Endothelial cell of umbilical vein (primary cell): ENCODE measurements around the gene HIVEP1. TPM values are rescaled to one million over a fixed set of nuclear protein-coding genes. Genes with fewer than 3 reads are reported as not detected.

Experiments used
- BruUV-seq: library from RNA; stranded (reverse); fragments of 400-500 nt; replicated peaks from 2 replicates; lab custom pipeline; 2021; lab: Mats Ljungman, UMichigan
- CTCF ChIA-PET: fragments of 300-600, 350-600 bp; sonication (Branson Sonifier 250); formaldehyde crosslinking; loops from one replicate; lab custom pipeline; 2021; ENCODE audit warnings: antibody characterized with exemption, inconsistent platforms; lab: Charles Lee
- POLR2A ChIA-PET: fragments of 300-600, 350-600 bp; sonication (Branson Sonifier 250); formaldehyde crosslinking; loops from one replicate; lab custom pipeline; 2021; ENCODE audit warnings: antibody characterized with exemption, inconsistent platforms; lab: Charles Lee
- DNase-seq: peaks from one replicate; pipeline ENCODE4 v3.0.0-alpha.2; 2011; ENCODE audit warnings: low read depth, low spot score
- FAIRE-seq: peaks from 2 replicates; lab custom pipeline; 2011; peaks lifted over from hg19 to GRCh38; lab: Jason Lieb, UNC
- H2AFZ ChIP-seq: 2 replicates; pipeline ENCODE4 v1.6.0; 2012; ENCODE audit warnings: low read depth, low read length, control low read depth, inconsistent platforms
- H3K27ac ChIP-seq: 2 replicates; pipeline ENCODE4 v1.5.1; 2011; ENCODE audit warnings: low read depth, mild to moderate bottlenecking, control low read depth, low read length, moderate library complexity; ENCODE audit not compliant: insufficient read depth
- H3K27me3 ChIP-seq, 2 experiments: 2 replicates each; pipeline versions ENCODE4 v1.6.0 to v1.6.1; 2011; ENCODE audit warnings: low read length in 2 of 2, mixed read lengths in 1 of 2; ENCODE audit not compliant: control insufficient read depth in 2 of 2, insufficient read depth in 2 of 2
- H3K36me3 ChIP-seq, 2 experiments: 2 replicates in 1 of 2; 3 replicates in 1 of 2; pipeline ENCODE4 v1.5.1; 2011; ENCODE audit warnings: low read length in 2 of 2, mild to moderate bottlenecking in 1 of 2, moderate library complexity in 1 of 2; ENCODE audit not compliant: control insufficient read depth in 2 of 2, insufficient read depth in 2 of 2; ENCODE audit errors: extremely low read depth in 1 of 2
- H3K4me1 ChIP-seq: 3 replicates; pipeline ENCODE4 v1.5.1; 2011; ENCODE audit warnings: mild to moderate bottlenecking, low read length; ENCODE audit not compliant: control insufficient read depth, insufficient read depth; ENCODE audit errors: extremely low read depth
- H3K4me2 ChIP-seq: 2 replicates; pipeline ENCODE4 v1.6.1; 2011; ENCODE audit warnings: low read length, control low read depth, mixed read lengths; ENCODE audit not compliant: insufficient read depth
- H3K4me3 ChIP-seq, 3 experiments: fragments of 200-600 bp in 1 of 3; sonication (generic), shearing (Covaris generic) in 1 of 3; replicated peaks in 1 of 3; 2 replicates each; pipeline ENCODE4 v1.5.1; 2011 to 2016; ENCODE audit warnings: control low read depth in 3 of 3, low read length in 3 of 3, mild to moderate bottlenecking in 2 of 3, inconsistent platforms in 1 of 3, low read depth in 1 of 3, moderate library complexity in 1 of 3; ENCODE audit not compliant: insufficient read depth in 1 of 3
- H3K79me2 ChIP-seq: 2 replicates; pipeline ENCODE4 v1.6.0; 2012; ENCODE audit warnings: low read length, inconsistent platforms; ENCODE audit not compliant: control insufficient read depth, insufficient read depth
- H3K9ac ChIP-seq: replicated peaks from 2 replicates; pipeline ENCODE3; 2011; ENCODE audit warnings: low read length, control low read depth; ENCODE audit not compliant: insufficient read depth; ENCODE audit errors: extremely low read depth
- H3K9me1 ChIP-seq: replicated peaks from 3 replicates; pipeline ENCODE4 v1.6.0; 2011; ENCODE audit warnings: mild to moderate bottlenecking, low read length; ENCODE audit not compliant: control insufficient read depth, insufficient read depth; ENCODE audit errors: extremely low read depth
- H3K9me3 ChIP-seq: replicated peaks from 2 replicates; pipeline ENCODE4 v1.5.1; 2012; ENCODE audit warnings: low read length, inconsistent platforms; ENCODE audit not compliant: control insufficient read depth, insufficient read depth
- H4K20me1 ChIP-seq: replicated peaks from 2 replicates; pipeline ENCODE3; 2011; ENCODE audit warnings: mild to moderate bottlenecking, low read length; ENCODE audit not compliant: control insufficient read depth, insufficient read depth; ENCODE audit errors: extremely low read depth
- EZH2 ChIP-seq: IDR thresholded peaks from 2 replicates; pipeline ENCODE4 v1.6.1; 2012; ENCODE audit warnings: borderline replicate concordance, low read depth, mild to moderate bottlenecking, moderate library complexity, low read length, inconsistent platforms; ENCODE audit not compliant: severe bottlenecking
- FOS ChIP-seq: IDR thresholded peaks from 2 replicates; pipeline ENCODE4 v1.6.1; 2011; ENCODE audit warnings: mild to moderate bottlenecking, low read length, moderate library complexity, borderline replicate concordance; ENCODE audit not compliant: insufficient read depth
- GATA2 ChIP-seq: IDR thresholded peaks from 2 replicates; pipeline ENCODE4 v1.7.0; 2011; ENCODE audit warnings: low read depth, mild to moderate bottlenecking, moderate library complexity, mixed read lengths, low read length; ENCODE audit not compliant: insufficient read length, insufficient read depth
- JUN ChIP-seq: IDR thresholded peaks from 2 replicates; pipeline ENCODE4 v1.6.1; 2011; ENCODE audit warnings: borderline replicate concordance, low read depth; ENCODE audit not compliant: insufficient read length, insufficient read depth
- POLR2AphosphoS5 ChIP-seq: IDR thresholded peaks from 2 replicates; pipeline ENCODE4 v1.6.1; 2012; ENCODE audit warnings: low read depth, mild to moderate bottlenecking, control low read depth, low read length, moderate library complexity; ENCODE audit not compliant: insufficient read depth
- dilution Hi-C: fragments of 300-500 bp; cut with MboI; formaldehyde crosslinking; loops from one replicate; pipeline ENCODE4 v1.15.0; 2019; ENCODE audit warnings: low sequenced_read_pairs; ENCODE audit not compliant: extremely low pct_ligation_motif_present
- intact Hi-C: fragments of 100-400 bp; cut with micrococcal nuclease; formaldehyde crosslinking; loops from one replicate; pipeline ENCODE4 v1.10.0; 2022
- polyA plus RNA-seq, 4 experiments: library from polyadenylated mRNA; depleted of rRNA in 3 of 4; stranded (reverse) in 3 of 4; unstranded in 1 of 4; fragments of >200 nt; gene quantifications; 2 replicates each; pipeline versions ENCODE4 v1.2.1 to v1.2.3, GENCODE V29; 2011 to 2012; ENCODE audit warnings: missing spikeins in 1 of 4
- total RNA-seq: library from RNA; stranded (reverse); gene quantifications from 2 replicates; pipeline ENCODE4 v1.2.3, GENCODE V29; 2021

The HIVEP1 gene
- total and polyA plus RNA-seq, 2 donors (not counting 3 experiments of a cell fraction or from before 2014, with no cell fraction given) = 33.5 to 49.2 TPM

DNA sequence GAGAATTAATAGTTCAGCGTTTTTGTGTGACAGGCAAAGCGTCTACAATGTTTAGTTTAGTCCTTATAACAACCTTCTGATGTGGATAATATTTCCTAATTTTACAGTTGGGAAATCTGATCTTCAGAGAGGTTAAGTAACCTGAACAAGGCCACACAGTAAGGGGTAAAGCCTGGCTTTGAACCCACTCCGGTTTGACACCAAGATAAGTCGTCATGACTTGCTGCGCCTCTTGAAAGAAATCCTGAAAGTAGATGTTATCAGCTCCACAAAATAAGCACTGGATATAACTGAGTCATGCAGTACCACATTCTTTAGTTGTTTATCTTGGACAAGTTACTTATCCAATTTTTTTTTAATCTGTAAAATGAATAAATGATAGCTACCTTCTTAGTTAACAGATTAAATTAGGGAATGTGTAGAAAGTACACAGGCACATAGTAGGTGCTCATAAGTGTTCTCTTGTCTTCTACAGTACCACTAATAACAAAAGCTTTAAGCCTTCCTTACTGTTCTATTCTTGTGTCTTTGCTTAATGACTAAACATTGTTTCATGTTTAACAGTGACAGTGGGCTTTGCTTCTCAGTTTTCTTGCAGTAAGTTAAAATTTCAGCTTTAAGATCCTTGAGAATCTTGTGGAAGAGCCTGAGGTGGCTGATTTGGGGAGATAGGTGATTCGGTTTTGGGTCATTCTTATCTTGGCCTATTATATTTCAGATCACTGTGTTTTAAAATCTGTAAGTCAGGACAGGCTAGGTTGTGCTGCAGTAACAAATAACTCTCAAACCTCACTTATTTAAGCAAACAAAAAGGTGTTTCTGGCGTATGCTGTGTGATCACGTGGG lies 2.1 kb downstream of the HIVEP1 start:
- TF ChIP-seq EZH2 = no peak
- TF ChIP-seq FOS = peak; percentile 78
- TF ChIP-seq JUN = peak; percentile 86
- peak; percentile 99 for TF ChIP-seq GATA2
- TF ChIP-seq POLR2AphosphoS5 = peak; percentile 74
- Histone ChIP-seq H3K4me3 (peak overlapping the region in 2 of 3 experiments; percentile 62 to 92), H3K4me1 (peaks cover 38% of the 10 kb centered on the region), H3K36me3 (peaks cover 9 to 11% of the 10 kb centered on the region in 2 experiments), H2AFZ (no peak overlapping the region), H3K9me1 (no peaks in the 10 kb centered on the region), H3K79me2 (peaks cover 44% of the 10 kb centered on the region), H3K27ac (peak overlapping the region; percentile 95), H3K4me2 (peak overlapping the region; percentile 96), H3K9me3 (no peaks in the 10 kb centered on the region), H4K20me1 (no peaks in the 10 kb centered on the region), H3K27me3 (no peaks in the 10 kb centered on the region), H3K9ac (peak overlapping the region; percentile 96)
- intact Hi-C loops = loop anchor here (5.0 to 10.0 kb wide), 4 partner anchors 133 to 799 kb away; no protein-coding TSS in a partner anchor
- BruUV-seq = no TSS peak
- CTCF ChIA-PET = interaction anchor here (0.9 to 4.4 kb wide), 12 partner anchors 9 to 429 kb away, joined by 3 to 41 read pairs (median 4); partner anchors contain the start of gene EDN1
- FAIRE-seq = peak; percentile 76
- dilution Hi-C loops = no loop called here
- POLR2A ChIA-PET = interaction anchor here (0.9 to 3.4 kb wide), 4 partner anchors 276 to 407 kb away, joined by 3 to 29 read pairs (median 6); partner anchors contain the start of gene EDN1
- peak; percentile 83 for DNase-seq
